D721Med (cell line): ENCODE measurements around the gene UTP4.

Experiments
- DNase-seq: peaks from one replicate; pipeline ENCODE4 v3.0.0; 2011; ENCODE audit warnings: low spot score; ENCODE audit not compliant: insufficient read length
- FAIRE-seq: peaks from 2 replicates; lab custom pipeline; 2011; peaks lifted over from hg19 to GRCh38; lab: Jason Lieb, UNC
- CTCF ChIP-seq: IDR thresholded peaks from 2 replicates; pipeline ENCODE4 v1.5.1; 2012; ENCODE audit warnings: mild to moderate bottlenecking, control low read depth; ENCODE audit not compliant: insufficient read depth; ENCODE audit errors: missing control alignments

Gene UTP4

GRCh38 chr16:69188716-69189115 lies 56.3 kb downstream of the UTP4 start:
- no peak for TF ChIP-seq CTCF
- DNase-seq (no peak), FAIRE-seq (no peak)

DNA sequence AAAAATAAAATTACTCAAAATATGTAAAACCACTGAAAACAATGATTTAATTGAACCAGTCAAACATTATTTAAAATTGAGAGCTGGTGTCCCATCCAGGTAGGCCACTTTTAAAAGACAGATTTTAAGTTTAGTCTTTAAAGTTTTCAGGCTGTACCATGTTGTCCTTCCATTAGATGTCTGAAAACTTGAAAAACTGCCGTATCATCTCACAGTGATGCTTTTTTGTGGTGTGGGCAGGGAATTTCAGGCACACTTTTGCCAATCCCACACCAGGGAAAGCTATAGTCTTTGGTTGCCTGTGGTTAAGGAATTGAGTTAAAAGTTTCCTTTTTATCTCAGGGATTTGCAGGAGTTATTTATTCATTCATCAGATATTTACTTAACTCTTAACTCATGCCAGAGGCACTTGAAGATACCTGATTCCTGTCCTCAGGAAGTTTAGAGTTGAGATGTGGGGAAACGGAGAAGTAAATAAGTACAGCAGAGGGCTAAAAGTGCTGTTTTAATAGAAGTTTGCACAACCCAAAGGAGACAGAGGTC lies 57.7 kb downstream of the UTP4 start:
- no peak for DNase-seq
- TF ChIP-seq CTCF, result no peak
- no peak for FAIRE-seq

GRCh38 chr16:69190598-69190997 lies 58.1 kb downstream of the UTP4 start:
- FAIRE-seq (no peak), DNase-seq (no peak)

DNA sequence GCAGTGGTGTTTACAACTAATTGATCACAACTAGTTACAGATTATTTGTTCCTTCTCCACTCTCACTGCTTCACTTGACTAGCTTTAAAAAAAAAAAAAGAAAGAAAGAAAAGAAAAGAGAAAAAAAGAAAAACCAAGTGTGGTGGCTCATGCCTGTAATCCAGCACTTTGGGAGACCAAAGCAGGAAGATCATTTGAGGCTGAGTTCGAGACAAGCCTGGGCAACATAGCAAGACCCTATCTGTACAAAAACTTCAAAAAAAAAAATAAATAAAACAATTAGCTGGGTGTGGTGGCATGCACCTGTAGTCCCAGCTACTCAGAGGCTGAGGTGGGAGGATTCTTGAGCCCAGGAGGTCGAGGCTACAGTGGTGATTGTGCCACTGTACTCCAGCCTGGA lies 58.7 kb downstream of the UTP4 start:
- no peak for FAIRE-seq
- TF ChIP-seq CTCF, result no peak
- DNase-seq, result no peak

More at GRCh38 chr16:69190598-69190997, 58.1 kb downstream of the UTP4 start:
- TF ChIP-seq CTCF, result no peak

GRCh38 chr16:69193855-69194254 lies 61.4 kb downstream of the UTP4 start:
- DNase-seq (no peak), FAIRE-seq (no peak)

GRCh38 chr16:69194488-69194887 lies 62.0 kb downstream of the UTP4 start:
- FAIRE-seq (no peak), DNase-seq (no peak)
- TF ChIP-seq CTCF, result no peak

More at GRCh38 chr16:69193855-69194254, 61.4 kb downstream of the UTP4 start:
- no peak for TF ChIP-seq CTCF

GRCh38 chr16:69195369-69196029 lies 63.0 kb downstream of the UTP4 start:
- DNase-seq, result no peak
- no peak for TF ChIP-seq CTCF
- FAIRE-seq, result no peak
